GM18868 (cell line): ENCODE measurements around the gene ADAMTS12.

Source experiments
- ATAC-seq: cut with Tn5 transposase; IDR thresholded peaks from one replicate; pipeline ENCODE4 v1.9.1; 2021; ENCODE audit warnings: mild to moderate bottlenecking, moderate library complexity; ENCODE audit not compliant: unreplicated experiment

Gene ADAMTS12

GRCh38 chr5:33809936-33810335 lies 81.9 kb downstream of the ADAMTS12 start:
- ATAC-seq = no peak

GRCh38 chr5:33808699-33809098 lies 83.1 kb downstream of the ADAMTS12 start:
- ATAC-seq = no peak

GRCh38 chr5:33807771-33808170 lies 84.0 kb downstream of the ADAMTS12 start:
- ATAC-seq = no peak

- ATAC-seq = no peak
These were observed 84.9 kb downstream of the ADAMTS12 start for GRCh38 chr5:33806738-33807442.

GRCh38 chr5:33801292-33801691 lies 90.5 kb downstream of the ADAMTS12 start:
- peak; percentile 63 for ATAC-seq

GRCh38 chr5:33800241-33800950 lies 91.4 kb downstream of the ADAMTS12 start:
- no peak for ATAC-seq

GRCh38 chr5:33795496-33795895 lies 96.3 kb downstream of the ADAMTS12 start:
- no peak for ATAC-seq

- ATAC-seq = no peak
These were observed 97.1 kb downstream of the ADAMTS12 start for GRCh38 chr5:33794550-33795181.

- ATAC-seq = no peak
These were observed 97.8 kb downstream of the ADAMTS12 start for GRCh38 chr5:33793836-33794549.

- ATAC-seq = no peak
These were observed 98.5 kb downstream of the ADAMTS12 start for GRCh38 chr5:33793276-33793675.

GRCh38 chr5:33792559-33792958 lies 99.2 kb downstream of the ADAMTS12 start:
- ATAC-seq = no peak

- no peak for ATAC-seq
These were observed 102.2 kb downstream of the ADAMTS12 start for GRCh38 chr5:33789567-33789957.

- peak; percentile 50 for ATAC-seq
These were observed 102.7 kb downstream of the ADAMTS12 start for GRCh38 chr5:33788922-33789566.

- ATAC-seq = no peak
These were observed 106.2 kb downstream of the ADAMTS12 start for GRCh38 chr5:33785571-33785970.

GRCh38 chr5:33781286-33781685 lies 110.5 kb downstream of the ADAMTS12 start:
- ATAC-seq = peak; percentile 81

- no peak for ATAC-seq
These were observed 115.6 kb downstream of the ADAMTS12 start for GRCh38 chr5:33776151-33776660.

- ATAC-seq = no peak
These were observed 117.4 kb downstream of the ADAMTS12 start for GRCh38 chr5:33774341-33774740.

GRCh38 chr5:33772380-33772897 lies 119.4 kb downstream of the ADAMTS12 start:
- no peak for ATAC-seq

GRCh38 chr5:33769968-33770367 lies 121.8 kb downstream of the ADAMTS12 start:
- ATAC-seq = no peak

GRCh38 chr5:33769196-33769595 lies 122.6 kb downstream of the ADAMTS12 start:
- no peak for ATAC-seq
